Testis (tissue), 2 donors: Measurements from ENCODE around the gene NCBP3.

ENCODE experiments used
- CTCF ChIP-seq, 3 experiments: fragments of 450-650 bp in 2 of 3; fragments of 200-600 bp in 1 of 3; sonication (generic) in 1 of 3; IDR thresholded peaks; one replicate each; pipeline ENCODE4 v1.5.1; 2016 to 2019; ENCODE audit warnings: antibody characterized with exemption in 3 of 3, mild to moderate bottlenecking in 2 of 3, moderate library complexity in 1 of 3
- POLR2A ChIP-seq: fragments of 450-650 bp; IDR thresholded peaks from one replicate; pipeline ENCODE4 v1.6.1; 2017; ENCODE audit warnings: antibody characterized with exemption, mild to moderate bottlenecking, moderate library complexity

- TF ChIP-seq CTCF (IDR thresholded peaks at IDR 0.05) (no peak), POLR2A (no peak)
Measured at GRCh38 chr17:3765981-3766380, 80.1 kb downstream of the NCBP3 start.
